ENCODE results near the gene C9orf78.

The C9orf78 gene

DNA sequence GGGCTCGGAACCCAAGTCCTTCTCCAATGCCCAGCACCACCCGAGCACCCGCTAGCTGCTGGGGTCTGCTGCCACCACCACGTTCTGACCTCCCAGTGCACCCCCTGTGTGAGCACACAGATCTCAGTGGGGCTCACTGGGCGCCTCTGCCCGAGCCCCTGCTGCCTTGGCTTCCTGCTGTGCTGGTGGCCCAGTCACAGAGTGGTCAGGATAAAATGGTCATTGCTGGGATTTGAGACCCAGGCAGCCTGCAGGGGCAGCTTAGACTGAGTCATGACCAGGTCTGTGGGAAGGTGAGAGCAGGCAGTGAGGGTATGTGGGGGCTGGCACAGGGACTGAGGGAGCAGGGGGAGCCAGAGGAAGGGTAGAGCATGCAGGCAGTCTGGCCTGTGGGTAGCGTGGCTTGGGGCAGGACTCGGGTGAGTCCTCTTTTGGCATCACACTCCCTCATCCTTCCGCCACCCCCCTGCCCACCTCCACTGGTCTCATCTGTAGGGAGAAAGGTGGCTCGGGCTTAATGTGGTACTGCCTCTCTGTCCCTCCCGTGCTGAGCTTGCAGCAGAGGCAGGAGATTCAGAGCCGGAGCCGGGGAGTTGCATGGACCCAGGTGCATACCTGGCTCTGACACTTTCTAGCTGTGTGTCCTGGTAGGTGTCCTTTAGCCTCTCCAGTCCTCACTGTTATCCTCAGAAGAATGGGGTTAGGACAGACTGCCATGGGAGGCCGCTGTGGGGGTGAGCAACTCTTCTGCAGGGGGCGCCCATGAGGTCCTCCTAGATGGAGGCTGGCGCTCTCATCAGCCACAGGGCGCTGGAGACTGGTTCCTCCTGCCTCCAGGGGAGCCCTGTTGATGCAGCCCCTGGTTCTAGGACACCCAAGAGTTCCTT, 32.3 kb upstream of the C9orf78 start:
- H3K4me3 ChIP-seq (ENCODE audit: low read depth, low read length): no peak overlapping the region
- TF ChIP-seq, protein P1, sequence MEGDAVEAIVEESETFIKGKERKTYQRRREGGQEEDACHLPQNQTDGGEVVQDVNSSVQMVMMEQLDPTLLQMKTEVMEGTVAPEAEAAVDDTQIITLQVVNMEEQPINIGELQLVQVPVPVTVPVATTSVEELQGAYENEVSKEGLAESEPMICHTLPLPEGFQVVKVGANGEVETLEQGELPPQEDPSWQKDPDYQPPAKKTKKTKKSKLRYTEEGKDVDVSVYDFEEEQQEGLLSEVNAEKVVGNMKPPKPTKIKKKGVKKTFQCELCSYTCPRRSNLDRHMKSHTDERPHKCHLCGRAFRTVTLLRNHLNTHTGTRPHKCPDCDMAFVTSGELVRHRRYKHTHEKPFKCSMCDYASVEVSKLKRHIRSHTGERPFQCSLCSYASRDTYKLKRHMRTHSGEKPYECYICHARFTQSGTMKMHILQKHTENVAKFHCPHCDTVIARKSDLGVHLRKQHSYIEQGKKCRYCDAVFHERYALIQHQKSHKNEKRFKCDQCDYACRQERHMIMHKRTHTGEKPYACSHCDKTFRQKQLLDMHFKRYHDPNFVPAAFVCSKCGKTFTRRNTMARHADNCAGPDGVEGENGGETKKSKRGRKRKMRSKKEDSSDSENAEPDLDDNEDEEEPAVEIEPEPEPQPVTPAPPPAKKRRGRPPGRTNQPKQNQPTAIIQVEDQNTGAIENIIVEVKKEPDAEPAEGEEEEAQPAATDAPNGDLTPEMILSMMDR (IDR thresholded peaks at IDR 0.05; ENCODE audit: control insufficient read depth, extremely low read depth, insufficient read depth): no peak
- no peak for DNase-seq (ENCODE audit: low read depth)

- TF ChIP-seq, protein P1 (IDR thresholded peaks at IDR 0.05; ENCODE audit: control insufficient read depth, extremely low read depth, insufficient read depth): no peak
- no peak for DNase-seq (ENCODE audit: low read depth)
- H3K4me3 ChIP-seq (ENCODE audit: low read depth, low read length): no peak overlapping the region
Measured at GRCh38 chr9:129866394-129867135, 31.5 kb upstream of the C9orf78 start.

GRCh38 chr9:129865668-129866320, 30.7 kb upstream of the C9orf78 start:
- TF ChIP-seq, protein P1 (IDR thresholded peaks at IDR 0.05; ENCODE audit: control insufficient read depth, extremely low read depth, insufficient read depth): no peak

GRCh38 chr9:129864991-129865647, 30.0 kb upstream of the C9orf78 start:
- DNase-seq (ENCODE audit: low read depth): no peak
- no peak overlapping the region for H3K4me3 ChIP-seq (ENCODE audit: low read depth, low read length)
- TF ChIP-seq, protein P1 (IDR thresholded peaks at IDR 0.05; ENCODE audit: control insufficient read depth, extremely low read depth, insufficient read depth): no peak

More at GRCh38 chr9:129865668-129866320, 30.7 kb upstream of the C9orf78 start:
- DNase-seq (ENCODE audit: low read depth): no peak
- H3K4me3 ChIP-seq (ENCODE audit: low read depth, low read length): no peak overlapping the region

DNA sequence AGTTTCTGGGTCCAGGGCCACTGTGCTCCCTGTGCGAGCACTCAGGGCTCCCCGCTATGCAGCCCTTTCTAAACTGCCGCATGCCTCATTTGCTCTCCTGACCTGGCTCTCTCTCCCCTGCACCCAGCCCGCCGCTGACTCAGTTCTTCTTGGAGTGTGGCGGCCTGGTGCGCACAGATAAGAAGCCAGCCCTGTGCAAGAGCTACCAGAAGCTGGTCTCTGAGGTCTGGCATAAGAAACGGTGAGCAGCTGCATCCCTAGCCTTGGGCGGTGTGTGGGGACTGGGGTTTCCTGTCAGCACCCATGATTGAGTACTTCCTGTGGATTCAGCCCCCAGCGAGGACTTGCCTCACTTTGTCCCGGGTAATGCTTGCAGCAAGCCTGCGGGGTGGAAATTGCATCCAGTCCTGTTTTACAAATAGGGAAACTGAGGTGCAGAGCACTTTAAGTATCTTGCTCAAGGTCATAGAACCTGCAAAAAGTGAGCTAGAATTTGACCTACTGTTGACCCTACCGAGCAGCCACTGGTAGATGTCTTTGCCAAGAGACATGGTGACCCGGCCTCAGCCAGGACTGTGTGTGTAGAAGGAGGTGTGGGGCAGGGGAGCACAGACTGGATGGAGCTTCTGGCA, 28.1 kb upstream of the C9orf78 start:
- no peak for DNase-seq (ENCODE audit: low read depth)
- H3K4me3 ChIP-seq (ENCODE audit: low read depth, low read length): no peak overlapping the region
- TF ChIP-seq, protein P1 (IDR thresholded peaks at IDR 0.05; ENCODE audit: control insufficient read depth, extremely low read depth, insufficient read depth): no peak

DNA sequence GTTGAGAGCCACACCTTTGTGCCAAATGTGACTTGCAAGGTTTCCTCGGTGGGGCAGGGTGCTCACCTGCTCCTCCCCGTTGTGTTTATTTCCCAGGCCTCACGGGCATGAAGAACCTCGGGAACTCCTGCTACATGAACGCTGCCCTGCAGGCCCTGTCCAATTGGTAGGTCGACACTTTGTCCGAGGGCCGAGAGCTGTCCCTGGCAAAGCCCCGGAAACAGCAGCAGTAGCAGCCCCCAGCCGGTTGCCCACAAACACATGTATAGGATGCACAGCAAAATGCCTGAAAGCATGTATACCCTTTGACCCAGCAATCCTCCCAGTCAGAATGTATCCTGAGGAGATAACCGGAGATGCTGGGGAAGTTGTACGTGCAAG, 26.4 kb upstream of the C9orf78 start:
- TF ChIP-seq, protein P1 (IDR thresholded peaks at IDR 0.05; ENCODE audit: control insufficient read depth, extremely low read depth, insufficient read depth): no peak
- no peak overlapping the region for H3K4me3 ChIP-seq (ENCODE audit: low read depth, low read length)
- no peak for DNase-seq (ENCODE audit: low read depth)
